SK-N-SH (cell line): ENCODE measurements around the gene MED15. TPM values are rescaled to one million over a fixed set of nuclear protein-coding genes. Genes with fewer than 3 reads are reported as not detected.

Experiments
- CTCF ChIA-PET: fragments of 300-600, 350-600 bp; formaldehyde crosslinking; extraction: SDS; loops from one replicate; lab custom pipeline; 2021; lab: Yijun Ruan, JAX
- POLR2A ChIA-PET: fragments of 350-600 bp; sonication (Branson Sonifier 250); formaldehyde crosslinking; extraction: SDS; loops from one replicate; lab custom pipeline; 2020; ENCODE audit warnings: antibody characterized with exemption, inconsistent platforms; lab: Yijun Ruan, JAX
- DNase-seq: peaks from one replicate; pipeline ENCODE4 v3.0.0; 2012
- H2AFZ ChIP-seq: fragments of 200-600 bp; sonication (generic); 2 replicates; pipeline ENCODE4 v1.8.1; 2016; ENCODE audit warnings: antibody characterized with exemption, mild to moderate bottlenecking, low read depth
- H3F3A ChIP-seq: fragments of 200-600 bp; sonication (generic); replicated peaks from 2 replicates; pipeline ENCODE3; 2016; ENCODE audit warnings: antibody characterized with exemption, mild to moderate bottlenecking; ENCODE audit not compliant: insufficient read depth
- H3K27ac ChIP-seq, 2 experiments: fragments of 200-500 bp in 1 of 2; fragments of 200-600 bp in 1 of 2; sonication (Bioruptor generic) in 1 of 2; sonication (generic), shearing (Covaris generic) in 1 of 2; 2 replicates each; pipeline versions ENCODE4 v1.5.1 to v1.6.1; 2014 to 2016; ENCODE audit warnings: low read depth in 2 of 2, inconsistent platforms in 1 of 2, low read length in 1 of 2, mild to moderate bottlenecking in 1 of 2, mixed read lengths in 1 of 2
- H3K27me3 ChIP-seq: fragments of 200-600 bp; sonication (generic), shearing (Covaris generic); 2 replicates; pipeline ENCODE4 v1.6.1; 2016; ENCODE audit warnings: mixed run types; ENCODE audit not compliant: insufficient read depth
- H3K36me3 ChIP-seq, 2 experiments: fragments of 200-500 bp in 1 of 2; fragments of 200-600 bp in 1 of 2; sonication (Bioruptor generic) in 1 of 2; sonication (generic) in 1 of 2; replicated peaks in 1 of 2; 2 replicates each; pipeline versions ENCODE3 to v1.5.1; 2014 to 2016; ENCODE audit warnings: low read length in 1 of 2, mild to moderate bottlenecking in 1 of 2; ENCODE audit not compliant: insufficient read depth in 2 of 2, control insufficient read depth in 1 of 2
- H3K4me1 ChIP-seq, 2 experiments: fragments of 200-500 bp in 1 of 2; fragments of 200-600 bp in 1 of 2; sonication (Bioruptor generic) in 1 of 2; sonication (generic), shearing (Covaris generic) in 1 of 2; 2 replicates each; pipeline versions ENCODE4 v1.5.1 to v1.6.1; 2014 to 2016; ENCODE audit warnings: low read depth in 1 of 2, low read length in 1 of 2, mixed run types in 1 of 2; ENCODE audit not compliant: insufficient read depth in 2 of 2, control insufficient read depth in 1 of 2
- H3K4me2 ChIP-seq: fragments of 200-600 bp; sonication (generic), shearing (Covaris generic); 2 replicates; pipeline ENCODE4 v1.6.1; 2017; ENCODE audit warnings: mixed run types
- H3K4me3 ChIP-seq, 2 experiments: fragments of 200-500 bp in 1 of 2; fragments of 200-600 bp in 1 of 2; sonication (Bioruptor generic) in 1 of 2; sonication (generic), shearing (Covaris generic) in 1 of 2; 2 replicates each; pipeline versions ENCODE4 v1.5.1 to v1.8.1; 2014 to 2016; ENCODE audit warnings: low read depth in 2 of 2, inconsistent platforms in 1 of 2, low read length in 1 of 2, mild to moderate bottlenecking in 1 of 2, mixed read lengths in 1 of 2, moderate library complexity in 1 of 2
- H3K79me2 ChIP-seq: fragments of 200-600 bp; sonication (generic); 2 replicates; pipeline ENCODE4 v1.8.1; 2017; ENCODE audit warnings: mild to moderate bottlenecking; ENCODE audit not compliant: insufficient read depth
- H3K9ac ChIP-seq: fragments of 200-600 bp; sonication (generic); 2 replicates; pipeline ENCODE4 v1.6.1; 2017; ENCODE audit warnings: mixed run types
- H3K9me2 ChIP-seq: fragments of 200-600 bp; sonication (generic); 2 replicates; pipeline ENCODE4 v1.6.1; 2017; ENCODE audit warnings: mixed run types
- H3K9me3 ChIP-seq: fragments of 200-600 bp; sonication (generic); 2 replicates; pipeline ENCODE4 v1.6.1; 2017; ENCODE audit warnings: mixed run types, mild to moderate bottlenecking, moderate library complexity
- H4K20me1 ChIP-seq: fragments of 200-600 bp; sonication (generic); 2 replicates; pipeline ENCODE4 v1.6.1; 2017; ENCODE audit warnings: mild to moderate bottlenecking, mixed run types; ENCODE audit not compliant: insufficient read depth
- CHD2 ChIP-seq: fragments of 150-350 bp; IDR thresholded peaks from 2 replicates; pipeline ENCODE4 v1.6.1; 2018; ENCODE audit warnings: low read length; ENCODE audit not compliant: partially characterized antibody
- ELF1 ChIP-seq: IDR thresholded peaks from 2 replicates; pipeline ENCODE4 v1.4.0; 2012
- EZH2phosphoT487 ChIP-seq: fragments of 200-600 bp; sonication (generic); IDR thresholded peaks from 2 replicates; pipeline ENCODE4 v1.6.1; 2017; ENCODE audit warnings: low read depth, mixed run types, mild to moderate bottlenecking, antibody characterized with exemption, moderate library complexity, borderline replicate concordance
- FOSL2 ChIP-seq: IDR thresholded peaks from 2 replicates; pipeline ENCODE4 v1.4.0; 2012; ENCODE audit warnings: low read depth, mild to moderate bottlenecking, moderate library complexity, borderline replicate concordance
- FOXJ3 ChIP-seq: sonication (generic); formaldehyde crosslinking; IDR thresholded peaks from 2 replicates; pipeline ENCODE4 v1.5.1; 2020; ENCODE audit warnings: mild to moderate bottlenecking, missing genetic modification reagents
- GABPA ChIP-seq: IDR thresholded peaks from 2 replicates; pipeline ENCODE4 v1.4.0; 2012; ENCODE audit warnings: low read depth, mild to moderate bottlenecking
- JUND ChIP-seq: IDR thresholded peaks from 2 replicates; pipeline ENCODE4 v1.4.0; 2012
- MEF2A ChIP-seq: IDR thresholded peaks from 2 replicates; pipeline ENCODE4 v1.4.0; 2012; ENCODE audit warnings: low read depth, borderline replicate concordance
- MXI1 ChIP-seq: IDR thresholded peaks from 2 replicates; pipeline ENCODE4 v1.6.1; 2012; ENCODE audit warnings: mild to moderate bottlenecking, low read depth, low read length, improper control_type of control experiment
- NRF1 ChIP-seq: IDR thresholded peaks from 2 replicates; pipeline ENCODE4 v1.6.1; 2012; ENCODE audit warnings: low read depth, mild to moderate bottlenecking, low read length
- POLR2AphosphoS5 ChIP-seq: IDR thresholded peaks from 2 replicates; pipeline ENCODE4 v1.6.1; 2012; ENCODE audit warnings: low read depth, low read length
- RCOR1 ChIP-seq: fragments of 150-350 bp; IDR thresholded peaks from 2 replicates; pipeline ENCODE4 v1.6.1; 2017; ENCODE audit warnings: antibody characterized with exemption, low read length
- RFX5 ChIP-seq: IDR thresholded peaks from 2 replicates; pipeline ENCODE4 v1.6.1; 2012; ENCODE audit warnings: mild to moderate bottlenecking, improper control_type of control experiment, low read length
- TAF1 ChIP-seq: IDR thresholded peaks from 2 replicates; pipeline ENCODE4 v1.6.1; 2012; ENCODE audit warnings: low read depth, mild to moderate bottlenecking, low read length, moderate library complexity, borderline replicate concordance
- USF1 ChIP-seq: IDR thresholded peaks from 2 replicates; pipeline ENCODE4 v1.4.0; 2012; ENCODE audit warnings: low read depth, borderline replicate concordance
- YY1 ChIP-seq: IDR thresholded peaks from 2 replicates; pipeline ENCODE4 v1.4.0; 2012; ENCODE audit warnings: low read depth, mild to moderate bottlenecking
- ZBTB33 ChIP-seq: IDR thresholded peaks from 2 replicates; pipeline ENCODE4 v1.4.0; 2012; ENCODE audit warnings: low read depth, borderline replicate concordance
- WGBS: methylation state at CpG from one replicate; pipeline ENCODE4 v1.1.6; 2017; ENCODE audit warnings: low lambda C conversion rate; 5-methylcytosine and 5-hydroxymethylcytosine counted together
- polyA plus RNA-seq, 3 experiments: library from polyadenylated mRNA; depleted of rRNA; stranded (reverse); fragments of >200 nt; gene quantifications; 2 replicates each; pipeline ENCODE4 v1.2.3, GENCODE V29; 2012
- TF ChIP-seq, protein P1 (sequence below): fragments of 150-350 bp; IDR thresholded peaks from 2 replicates; pipeline ENCODE4 v1.6.1; 2016; ENCODE audit warnings: mild to moderate bottlenecking, low read depth, low read length
- TF ChIP-seq, protein P2 (sequence below): fragments of 200-600 bp; sonication (generic); IDR thresholded peaks from 2 replicates; pipeline ENCODE4 v1.6.1; 2017; ENCODE audit warnings: antibody characterized with exemption, mild to moderate bottlenecking, moderate library complexity
- TF ChIP-seq, protein P3 (sequence below): IDR thresholded peaks from 2 replicates; pipeline ENCODE4 v1.4.0; 2012; ENCODE audit warnings: low read depth
- TF ChIP-seq, protein P4 (sequence below): IDR thresholded peaks from 2 replicates; pipeline ENCODE4 v1.6.1; 2012; ENCODE audit warnings: mild to moderate bottlenecking, low read depth, low read length, moderate library complexity

MED15 gene
- polyA plus RNA-seq, 1 of the 3 experiments (the other 2 are of a cell fraction) = 45.1 TPM

GRCh38 chr22:20509344-20510047, 2.1 kb downstream of the MED15 start:
- peak overlapping the region; percentile 99 for H3K4me2 ChIP-seq
- ChIA-PET POLR2A (interaction anchor here (0.5 to 0.9 kb wide), 2 partner anchors 24 to 498 kb away, joined by 3 to 5 read pairs; no protein-coding TSS in a partner anchor), CTCF (interaction anchor here (1.1 to 2.8 kb wide), 6 partner anchors 10 to 55 kb away, joined by 3 to 11 read pairs (median 3); no protein-coding TSS in a partner anchor)
- H3K4me1 ChIP-seq = peaks cover 22 to 25% of the 10 kb centered on the region in 2 experiments; a peak in 3 of 4 replicates
- H3K27ac ChIP-seq = peak overlapping the region; percentile 64 to 96
- H3K9me2 ChIP-seq = no peaks in the 10 kb centered on the region
- no peaks in the 10 kb centered on the region for H3K27me3 ChIP-seq
- DNase-seq = peak; percentile 48
- H3K36me3 ChIP-seq = peaks cover 7 to 19% of the 10 kb centered on the region in 2 experiments
- peak overlapping the region; percentile 67 to 78 for H3K4me3 ChIP-seq
- H3K9me3 ChIP-seq = no peaks in the 10 kb centered on the region
- 25% methylated on average over 7 of the region's 7 CpGs for WGBS
- H3K79me2 ChIP-seq = peaks cover 75% of the 10 kb centered on the region
- H4K20me1 ChIP-seq = peaks cover 49% of the 10 kb centered on the region
- H3K9ac ChIP-seq = peak overlapping the region; percentile 98
- H2AFZ ChIP-seq = no peak overlapping the region
- H3F3A ChIP-seq = peaks cover 22% of the 10 kb centered on the region
- TF ChIP-seq RFX5 (no peak), TAF1 (peak; percentile 37; the same call in 1 of the 2 replicates), FOXJ3 (CRISPR knock-in tag) (no peak), YY1 (no peak), USF1 (no peak), MEF2A (no peak), NRF1 (no peak), POLR2AphosphoS5 (peak; percentile 73; the same call in 1 of the 2 replicates), EZH2phosphoT487 (no peak), ZBTB33 (no peak), JUND (peak; percentile 71), ELF1 (peak; percentile 43; the same call in 1 of the 2 replicates), RCOR1 (no peak), MXI1 (no peak), GABPA (peak; percentile 35; the same call in 1 of the 2 replicates), CHD2 (peak; percentile 20), FOSL2 (peak; percentile 72)
- TF ChIP-seq, protein P1, sequence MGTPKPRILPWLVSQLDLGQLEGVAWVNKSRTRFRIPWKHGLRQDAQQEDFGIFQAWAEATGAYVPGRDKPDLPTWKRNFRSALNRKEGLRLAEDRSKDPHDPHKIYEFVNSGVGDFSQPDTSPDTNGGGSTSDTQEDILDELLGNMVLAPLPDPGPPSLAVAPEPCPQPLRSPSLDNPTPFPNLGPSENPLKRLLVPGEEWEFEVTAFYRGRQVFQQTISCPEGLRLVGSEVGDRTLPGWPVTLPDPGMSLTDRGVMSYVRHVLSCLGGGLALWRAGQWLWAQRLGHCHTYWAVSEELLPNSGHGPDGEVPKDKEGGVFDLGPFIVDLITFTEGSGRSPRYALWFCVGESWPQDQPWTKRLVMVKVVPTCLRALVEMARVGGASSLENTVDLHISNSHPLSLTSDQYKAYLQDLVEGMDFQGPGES = no peak
- TF ChIP-seq, protein P2, sequence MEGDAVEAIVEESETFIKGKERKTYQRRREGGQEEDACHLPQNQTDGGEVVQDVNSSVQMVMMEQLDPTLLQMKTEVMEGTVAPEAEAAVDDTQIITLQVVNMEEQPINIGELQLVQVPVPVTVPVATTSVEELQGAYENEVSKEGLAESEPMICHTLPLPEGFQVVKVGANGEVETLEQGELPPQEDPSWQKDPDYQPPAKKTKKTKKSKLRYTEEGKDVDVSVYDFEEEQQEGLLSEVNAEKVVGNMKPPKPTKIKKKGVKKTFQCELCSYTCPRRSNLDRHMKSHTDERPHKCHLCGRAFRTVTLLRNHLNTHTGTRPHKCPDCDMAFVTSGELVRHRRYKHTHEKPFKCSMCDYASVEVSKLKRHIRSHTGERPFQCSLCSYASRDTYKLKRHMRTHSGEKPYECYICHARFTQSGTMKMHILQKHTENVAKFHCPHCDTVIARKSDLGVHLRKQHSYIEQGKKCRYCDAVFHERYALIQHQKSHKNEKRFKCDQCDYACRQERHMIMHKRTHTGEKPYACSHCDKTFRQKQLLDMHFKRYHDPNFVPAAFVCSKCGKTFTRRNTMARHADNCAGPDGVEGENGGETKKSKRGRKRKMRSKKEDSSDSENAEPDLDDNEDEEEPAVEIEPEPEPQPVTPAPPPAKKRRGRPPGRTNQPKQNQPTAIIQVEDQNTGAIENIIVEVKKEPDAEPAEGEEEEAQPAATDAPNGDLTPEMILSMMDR = no peak
- TF ChIP-seq, protein P3, sequence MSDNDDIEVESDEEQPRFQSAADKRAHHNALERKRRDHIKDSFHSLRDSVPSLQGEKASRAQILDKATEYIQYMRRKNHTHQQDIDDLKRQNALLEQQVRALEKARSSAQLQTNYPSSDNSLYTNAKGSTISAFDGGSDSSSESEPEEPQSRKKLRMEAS = peak; percentile 74
- TF ChIP-seq, protein P4, sequence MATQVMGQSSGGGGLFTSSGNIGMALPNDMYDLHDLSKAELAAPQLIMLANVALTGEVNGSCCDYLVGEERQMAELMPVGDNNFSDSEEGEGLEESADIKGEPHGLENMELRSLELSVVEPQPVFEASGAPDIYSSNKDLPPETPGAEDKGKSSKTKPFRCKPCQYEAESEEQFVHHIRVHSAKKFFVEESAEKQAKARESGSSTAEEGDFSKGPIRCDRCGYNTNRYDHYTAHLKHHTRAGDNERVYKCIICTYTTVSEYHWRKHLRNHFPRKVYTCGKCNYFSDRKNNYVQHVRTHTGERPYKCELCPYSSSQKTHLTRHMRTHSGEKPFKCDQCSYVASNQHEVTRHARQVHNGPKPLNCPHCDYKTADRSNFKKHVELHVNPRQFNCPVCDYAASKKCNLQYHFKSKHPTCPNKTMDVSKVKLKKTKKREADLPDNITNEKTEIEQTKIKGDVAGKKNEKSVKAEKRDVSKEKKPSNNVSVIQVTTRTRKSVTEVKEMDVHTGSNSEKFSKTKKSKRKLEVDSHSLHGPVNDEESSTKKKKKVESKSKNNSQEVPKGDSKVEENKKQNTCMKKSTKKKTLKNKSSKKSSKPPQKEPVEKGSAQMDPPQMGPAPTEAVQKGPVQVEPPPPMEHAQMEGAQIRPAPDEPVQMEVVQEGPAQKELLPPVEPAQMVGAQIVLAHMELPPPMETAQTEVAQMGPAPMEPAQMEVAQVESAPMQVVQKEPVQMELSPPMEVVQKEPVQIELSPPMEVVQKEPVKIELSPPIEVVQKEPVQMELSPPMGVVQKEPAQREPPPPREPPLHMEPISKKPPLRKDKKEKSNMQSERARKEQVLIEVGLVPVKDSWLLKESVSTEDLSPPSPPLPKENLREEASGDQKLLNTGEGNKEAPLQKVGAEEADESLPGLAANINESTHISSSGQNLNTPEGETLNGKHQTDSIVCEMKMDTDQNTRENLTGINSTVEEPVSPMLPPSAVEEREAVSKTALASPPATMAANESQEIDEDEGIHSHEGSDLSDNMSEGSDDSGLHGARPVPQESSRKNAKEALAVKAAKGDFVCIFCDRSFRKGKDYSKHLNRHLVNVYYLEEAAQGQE = no peak; the same call in 1 of the 2 replicates
